DOHH2 (cell line): ENCODE measurements around the gene ERC2.

Source experiments
- H3F3A ChIP-seq: fragments of 200-600 bp; sonication (generic), shearing (Covaris generic); 2 replicates; pipeline ENCODE4 v1.6.0; 2016; ENCODE audit warnings: antibody characterized with exemption, mild to moderate bottlenecking; ENCODE audit not compliant: control insufficient read depth, insufficient read depth
- H3K27ac ChIP-seq: fragments of 200-600 bp; sonication (generic); 2 replicates; pipeline ENCODE4 v1.5.1; 2014; ENCODE audit warnings: low read depth, mild to moderate bottlenecking, low read length, moderate library complexity
- H3K27me3 ChIP-seq: fragments of 200-600 bp; sonication (generic); 2 replicates; pipeline ENCODE4 v1.6.1; 2014; ENCODE audit warnings: mild to moderate bottlenecking, low read length, mixed read lengths; ENCODE audit not compliant: control insufficient read depth
- H3K36me3 ChIP-seq: fragments of 200-600 bp; sonication (generic); 2 replicates; pipeline ENCODE4 v1.6.1; 2014; ENCODE audit warnings: mild to moderate bottlenecking, low read length, moderate library complexity, mixed read lengths; ENCODE audit not compliant: control insufficient read depth
- H3K4me1 ChIP-seq: fragments of 200-600 bp; sonication (generic); 2 replicates; pipeline ENCODE4 v1.6.1; 2014; ENCODE audit warnings: mild to moderate bottlenecking, low read length, mixed read lengths; ENCODE audit not compliant: control insufficient read depth
- H3K4me2 ChIP-seq: fragments of 200-600 bp; sonication (generic); 2 replicates; pipeline ENCODE4 v1.6.0; 2014; ENCODE audit warnings: mild to moderate bottlenecking, low read length, moderate library complexity
- H3K4me3 ChIP-seq: fragments of 200-600 bp; sonication (generic); 2 replicates; pipeline ENCODE4 v1.5.1; 2014; ENCODE audit warnings: mild to moderate bottlenecking, low read length, mixed read lengths
- H3K79me2 ChIP-seq: fragments of 200-600 bp; sonication (generic); 2 replicates; pipeline ENCODE4 v1.6.1; 2014; ENCODE audit warnings: mild to moderate bottlenecking, low read length, mixed read lengths; ENCODE audit not compliant: control insufficient read depth
- H3K9me2 ChIP-seq: fragments of 200-600 bp; sonication (generic); replicated peaks from 2 replicates; pipeline ENCODE4 v1.6.1; 2014; ENCODE audit warnings: mild to moderate bottlenecking, low read length, mixed read lengths; ENCODE audit not compliant: control insufficient read depth
- H3K9me3 ChIP-seq: fragments of 200-600 bp; sonication (generic); 2 replicates; pipeline ENCODE4 v1.6.1; 2014; ENCODE audit warnings: antibody characterized with exemption, low read length, mixed read lengths; ENCODE audit not compliant: control insufficient read depth, insufficient read depth
- H4K20me1 ChIP-seq: fragments of 200-600 bp; sonication (generic); 2 replicates; pipeline ENCODE4 v1.6.0; 2014; ENCODE audit warnings: low read depth, mild to moderate bottlenecking, antibody characterized with exemption, low read length, moderate library complexity; ENCODE audit not compliant: control insufficient read depth, insufficient read depth
- CTCF ChIP-seq: fragments of 200-600 bp; sonication (generic); IDR thresholded peaks from one replicate; pipeline ENCODE4 v1.5.1; 2014; ENCODE audit warnings: antibody characterized with exemption, mild to moderate bottlenecking, low read depth, low read length; ENCODE audit not compliant: poor library complexity, severe bottlenecking
- EZH2phosphoT487 ChIP-seq: fragments of 200-600 bp; sonication (generic); IDR thresholded peaks from 2 replicates; pipeline ENCODE4 v1.6.1; 2017; ENCODE audit warnings: borderline replicate concordance, mild to moderate bottlenecking, antibody characterized with exemption, low read length, moderate library complexity, mixed read lengths

The ERC2 gene

DNA sequence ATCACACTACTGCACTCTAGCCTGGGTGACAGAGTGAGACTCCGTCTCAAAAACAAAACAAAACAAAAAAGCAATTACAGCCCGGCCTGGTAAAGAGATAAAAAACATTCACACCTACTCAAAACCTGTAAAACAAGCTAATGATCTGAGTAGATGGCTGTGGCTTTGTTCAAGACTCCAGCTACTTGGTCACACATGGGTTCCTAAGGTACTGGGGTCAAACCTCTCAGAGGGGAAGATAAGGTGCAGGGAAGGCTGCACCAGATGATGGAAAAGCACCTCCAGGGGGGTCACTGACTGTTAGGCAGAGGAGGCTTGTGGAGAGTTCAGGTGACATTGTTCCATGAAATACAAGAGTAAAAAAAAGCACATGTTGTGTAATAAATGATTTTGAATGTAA, 531.0 kb downstream of the ERC2 start:
- H3K79me2 ChIP-seq: no peaks in the 10 kb centered on the region
- H3K4me1 ChIP-seq: no peaks in the 10 kb centered on the region
- H4K20me1 ChIP-seq: no peaks in the 10 kb centered on the region
- TF ChIP-seq EZH2phosphoT487: no peak
- no peak for TF ChIP-seq CTCF
- H3K27ac ChIP-seq: no peak overlapping the region
- no peaks in the 10 kb centered on the region for H3K9me3 ChIP-seq
- no peaks in the 10 kb centered on the region for H3K36me3 ChIP-seq
- no peak overlapping the region for H3K4me2 ChIP-seq
- no peaks in the 10 kb centered on the region for H3K27me3 ChIP-seq
- H3K4me3 ChIP-seq: no peak overlapping the region
- H3K9me2 ChIP-seq: no peaks in the 10 kb centered on the region; the same call in 1 of the 2 replicates
- no peaks in the 10 kb centered on the region for H3F3A ChIP-seq

DNA sequence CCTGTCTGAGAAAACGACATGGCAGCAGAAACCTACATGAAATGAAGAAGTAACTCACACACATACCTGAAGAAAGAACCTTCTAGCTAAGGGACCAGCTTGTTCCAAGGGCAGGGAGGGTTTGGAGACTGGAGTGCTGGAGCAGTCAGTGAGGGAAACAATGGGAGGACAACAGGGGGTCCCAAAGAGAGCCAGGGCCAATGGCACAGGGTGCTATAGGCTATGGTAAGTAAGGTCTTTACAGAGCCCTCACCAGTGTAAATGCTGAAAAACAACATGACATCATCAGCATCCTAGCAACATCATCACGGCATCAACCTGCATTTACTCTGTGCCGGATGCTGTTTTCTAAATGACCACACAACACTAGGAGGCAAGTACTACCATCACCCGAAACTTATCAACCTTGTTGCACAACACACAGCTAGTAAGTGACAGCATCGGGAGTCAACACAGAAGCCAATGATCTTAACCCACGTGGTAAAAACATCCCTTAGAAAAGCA, 531.7 kb downstream of the ERC2 start:
- H3K27me3 ChIP-seq: no peaks in the 10 kb centered on the region
- no peak for TF ChIP-seq CTCF
- TF ChIP-seq EZH2phosphoT487: no peak
- no peaks in the 10 kb centered on the region for H3K79me2 ChIP-seq

GRCh38 chr3:55935241-55935640, 533.0 kb downstream of the ERC2 start:
- Histone ChIP-seq H3K4me2 (no peak overlapping the region), H3K27ac (no peak overlapping the region), H4K20me1 (no peaks in the 10 kb centered on the region), H3K36me3 (no peaks in the 10 kb centered on the region), H3K27me3 (no peaks in the 10 kb centered on the region), H3K4me3 (no peak overlapping the region), H3K4me1 (no peaks in the 10 kb centered on the region), H3K79me2 (no peaks in the 10 kb centered on the region), H3F3A (no peaks in the 10 kb centered on the region), H3K9me2 (no peaks in the 10 kb centered on the region; the same call in 1 of the 2 replicates), H3K9me3 (no peaks in the 10 kb centered on the region)
- no peak for TF ChIP-seq EZH2phosphoT487
- no peak for TF ChIP-seq CTCF

More for the DNA sequence above, 531.7 kb downstream of the ERC2 start:
- Histone ChIP-seq H3F3A (no peaks in the 10 kb centered on the region), H3K27ac (no peak overlapping the region), H3K4me2 (no peak overlapping the region), H4K20me1 (no peaks in the 10 kb centered on the region), H3K4me1 (no peaks in the 10 kb centered on the region), H3K9me3 (no peaks in the 10 kb centered on the region), H3K9me2 (no peaks in the 10 kb centered on the region; the same call in 1 of the 2 replicates), H3K36me3 (no peaks in the 10 kb centered on the region), H3K4me3 (no peak overlapping the region)
